Erythroblast (primary cell): Measurements from ENCODE around the gene SMPDL3A.

Source experiments
- DNase-seq, 2 experiments: peaks; one replicate each; lab custom pipeline; 2025; lab: John Stamatoyannopoulos, UW
- GATA1 ChIP-seq: IDR thresholded peaks from 2 replicates; pipeline ENCODE4 v1.6.1; 2011; ENCODE audit warnings: low read depth, mild to moderate bottlenecking, control low read depth, low read length, moderate library complexity
- POLR2A ChIP-seq: IDR thresholded peaks from 2 replicates; pipeline ENCODE4 v1.6.1; 2011; ENCODE audit warnings: mild to moderate bottlenecking, low read length

The SMPDL3A gene

DNA sequence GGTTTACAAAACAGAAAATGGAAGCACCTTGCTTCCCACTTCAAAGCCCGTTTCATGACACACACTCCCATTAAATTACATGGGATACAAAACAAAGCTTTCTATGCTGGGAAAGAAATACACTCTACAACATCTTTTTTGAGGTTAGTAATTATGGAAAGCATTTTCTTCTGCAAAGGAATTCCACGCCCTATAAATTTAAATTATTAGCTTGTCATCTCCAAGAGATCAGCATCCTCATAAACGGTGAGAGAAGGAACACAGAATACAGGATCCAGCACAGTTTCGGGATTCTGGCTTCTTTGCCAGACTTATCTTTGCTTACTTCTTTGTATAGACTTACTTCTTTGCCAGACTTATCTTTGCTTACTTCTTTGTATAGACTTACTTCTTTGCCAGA is 1.3 kb upstream of the SMPDL3A start:
- TF ChIP-seq POLR2A (no peak), GATA1 (no peak)
- no peak for DNase-seq

DNA sequence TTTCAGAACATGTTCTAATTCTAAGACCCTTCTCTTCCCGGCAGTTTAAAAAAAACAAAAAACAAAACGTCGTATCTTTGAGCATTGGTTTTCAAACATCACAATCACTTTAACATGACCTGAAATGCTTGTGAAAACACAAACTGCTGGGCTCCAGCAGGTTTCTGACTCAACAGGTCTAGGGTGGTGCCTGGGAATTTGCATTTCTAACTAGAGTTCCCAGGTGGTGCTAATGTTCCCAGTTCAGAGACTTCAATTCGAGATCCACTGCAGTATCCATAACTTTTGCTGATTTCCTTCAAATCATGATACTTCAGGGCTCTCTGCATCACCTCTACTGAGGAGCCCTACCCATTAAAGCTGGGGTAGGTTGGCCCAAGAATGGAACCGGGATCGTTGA is 850 bp upstream of the SMPDL3A start:
- DNase-seq = no peak
- TF ChIP-seq POLR2A (no peak), GATA1 (no peak)

DNA sequence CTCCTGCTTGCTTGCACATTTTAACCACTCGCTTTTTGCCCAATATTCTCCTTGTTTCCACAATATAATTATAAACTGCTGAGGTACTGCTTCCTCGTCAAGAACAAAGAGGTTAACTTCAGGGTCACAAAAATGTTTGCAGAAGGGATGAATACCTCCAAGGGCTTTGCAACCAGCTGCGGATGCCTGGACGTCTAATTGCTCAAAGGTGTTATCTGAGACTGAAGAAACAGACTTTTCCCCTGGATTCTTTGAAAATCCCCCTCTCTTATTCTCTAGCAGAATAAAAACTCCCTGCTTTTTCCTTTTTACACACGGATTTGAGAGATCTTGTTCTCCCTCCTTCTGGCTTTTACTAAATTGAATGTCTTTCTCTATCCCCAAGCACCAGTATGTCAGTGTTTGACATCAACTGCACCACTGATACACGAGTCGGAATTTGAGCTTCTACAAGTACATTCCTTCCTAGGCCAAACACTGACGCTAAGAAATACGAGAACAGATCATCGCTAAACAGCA is 336 bp upstream of the SMPDL3A start:
- TF ChIP-seq POLR2A (no peak), GATA1 (no peak)
- no peak for DNase-seq

GRCh38 chr6:122790028-122790422 is 967 bp downstream of the SMPDL3A start:
- TF ChIP-seq POLR2A (no peak), GATA1 (no peak)
- DNase-seq = no peak

GRCh38 chr6:122790423-122791309 is 1.6 kb downstream of the SMPDL3A start:
- no peak for DNase-seq
- TF ChIP-seq GATA1 (no peak), POLR2A (no peak)

GRCh38 chr6:122791310-122791679 is 2.2 kb downstream of the SMPDL3A start:
- DNase-seq = no peak
- TF ChIP-seq POLR2A = no peak
- TF ChIP-seq GATA1 = no peak

DNA sequence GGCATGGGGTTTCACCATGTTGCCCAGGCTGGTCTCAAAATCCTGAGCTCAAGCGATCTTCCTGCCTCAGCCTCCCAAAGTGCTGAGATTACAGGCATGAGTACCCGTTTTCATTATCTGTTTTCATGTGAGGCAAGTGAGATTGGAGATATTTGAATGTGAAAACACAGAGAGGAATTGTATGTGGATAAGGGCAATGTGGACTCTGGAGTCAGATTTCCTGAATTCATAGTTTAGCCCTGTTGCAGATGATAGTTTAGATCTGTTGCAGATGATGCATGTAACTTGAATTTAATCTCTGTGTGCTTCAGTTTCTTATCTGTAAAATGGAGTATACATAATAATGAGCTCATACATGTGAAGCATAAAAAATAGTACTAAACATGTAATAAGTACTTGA is 3.7 kb downstream of the SMPDL3A start:
- no peak for DNase-seq
- TF ChIP-seq POLR2A (no peak), GATA1 (no peak)

DNA sequence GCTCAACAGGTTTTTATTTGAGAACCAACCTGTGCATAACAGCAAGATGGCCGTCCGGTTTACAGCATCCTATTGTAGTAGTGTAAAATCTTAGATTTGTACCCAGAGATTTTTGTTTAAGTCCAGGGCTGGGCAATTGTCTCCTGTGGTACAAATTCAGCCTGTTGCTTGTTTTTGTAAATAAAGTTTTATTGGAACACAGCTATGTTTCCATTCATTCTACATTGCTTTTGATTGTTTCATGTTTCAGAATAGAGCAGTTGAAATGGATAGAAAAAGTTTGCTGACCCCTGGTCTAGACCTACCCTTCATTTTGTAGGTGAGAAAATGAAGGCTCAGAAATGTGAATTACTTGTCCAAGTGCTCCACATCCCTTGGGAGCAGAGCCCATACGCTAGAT is 8.5 kb downstream of the SMPDL3A start:
- TF ChIP-seq GATA1 (no peak), POLR2A (no peak)
- DNase-seq = no peak

DNA sequence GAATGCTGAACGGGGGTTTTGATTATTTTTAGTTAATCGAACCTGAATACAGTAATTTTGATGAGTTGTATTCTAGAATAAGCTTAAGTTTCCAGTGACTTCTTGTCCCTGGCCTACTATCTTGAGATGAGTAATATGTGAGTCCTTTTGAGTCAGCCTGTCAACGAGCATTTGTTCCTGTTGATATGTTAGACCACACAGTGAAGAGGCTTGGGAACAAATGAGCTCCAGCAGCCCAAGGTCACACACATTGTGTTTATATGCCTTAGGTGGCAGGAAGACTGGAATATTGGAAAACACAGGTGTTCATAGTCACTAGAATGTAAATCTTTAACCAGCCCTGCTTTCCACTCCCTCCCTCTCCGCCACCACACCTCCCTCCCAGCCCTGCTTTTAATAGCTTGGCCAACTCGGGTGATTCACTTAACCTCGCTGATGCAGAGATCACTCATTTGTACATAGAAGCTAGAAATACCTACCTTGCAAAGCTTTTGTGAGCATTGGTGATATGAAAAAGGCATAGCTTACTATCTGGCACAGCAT is 9.1 kb downstream of the SMPDL3A start:
- TF ChIP-seq POLR2A (no peak), GATA1 (no peak)
- DNase-seq = no peak

- TF ChIP-seq POLR2A = no peak
- no peak for TF ChIP-seq GATA1
- DNase-seq = no peak
These were observed 10.2 kb downstream of the SMPDL3A start for GRCh38 chr6:122799140-122799745.

DNA sequence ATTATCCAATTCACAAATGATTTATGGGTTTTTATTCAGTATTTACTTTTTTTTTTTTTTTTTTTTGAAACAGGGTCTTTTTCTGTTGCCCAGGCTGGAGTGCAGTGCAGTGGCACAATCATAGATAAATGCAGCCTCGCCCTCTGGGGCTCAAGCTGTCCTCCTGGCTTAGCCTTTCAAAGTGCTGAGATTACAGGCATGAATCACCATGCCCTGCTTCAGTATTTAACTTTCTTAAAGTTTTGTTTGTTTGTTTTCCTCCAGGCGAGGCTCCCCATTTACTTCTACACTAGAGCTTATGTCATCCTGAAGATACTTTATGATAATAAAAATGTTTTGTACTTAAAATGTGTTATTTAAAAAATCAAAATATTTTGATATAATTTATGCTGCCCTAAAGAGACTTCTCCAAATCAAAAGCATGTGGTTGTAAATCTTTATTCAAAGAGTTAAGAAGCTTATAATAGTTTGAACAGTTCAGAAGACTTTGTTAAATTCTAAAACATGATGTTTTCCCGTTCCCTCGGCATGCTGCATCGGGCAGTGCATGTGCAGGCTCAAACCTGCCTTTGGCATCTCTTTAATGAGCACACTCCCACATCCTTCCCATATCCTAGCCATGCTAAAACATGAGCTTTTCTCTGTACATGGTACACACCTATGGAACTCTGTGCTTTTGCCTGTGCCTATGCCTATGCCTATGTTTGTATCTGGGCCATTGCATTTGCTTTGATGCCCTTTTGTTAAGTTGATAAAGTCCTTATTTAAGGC is 11.0 kb downstream of the SMPDL3A start:
- TF ChIP-seq GATA1 = no peak
- no peak for TF ChIP-seq POLR2A

GRCh38 chr6:122800906-122801305 is 11.8 kb downstream of the SMPDL3A start:
- no peak for DNase-seq
- TF ChIP-seq POLR2A (no peak), GATA1 (no peak)

More for the DNA sequence above, 11.0 kb downstream of the SMPDL3A start:
- no peak for DNase-seq

GRCh38 chr6:122801397-122801796 is 12.3 kb downstream of the SMPDL3A start:
- TF ChIP-seq GATA1 (no peak), POLR2A (no peak)
- no peak for DNase-seq
